WTC11 (cell line): Measurements from ENCODE around the gene NCOA3. TPM values are rescaled to one million over a fixed set of nuclear protein-coding genes. Genes with fewer than 3 reads are reported as not detected.

Experiments used
- ATAC-seq: fragments of 200-7000 bp; cut with Tn5 transposase; 2 replicates; pipeline ENCODE4 v1.10.0; 2021; ENCODE audit warnings: mild to moderate bottlenecking, moderate library complexity
- CTCF ChIA-PET: fragments of 300-600 bp; sonication (Branson Sonifier 250); formaldehyde crosslinking; loops from one replicate; lab custom pipeline; 2021; ENCODE audit warnings: antibody characterized with exemption; lab: Charles Lee
- POLR2A ChIA-PET: fragments of 350-600 bp; sonication (Branson Sonifier 250); formaldehyde crosslinking; loops from one replicate; lab custom pipeline; 2021; ENCODE audit warnings: antibody characterized with exemption; lab: Charles Lee
- DNase-seq: peaks from one replicate; pipeline ENCODE4 v3.0.0; 2021; ENCODE audit warnings: low spot score
- H3K27ac Mint-ChIP-seq: 2 replicates; pipeline ENCODE4 v1.8.0; 2021; ENCODE audit warnings: mixed read lengths
- H3K27me3 Mint-ChIP-seq: 2 replicates; pipeline ENCODE4 v1.8.0; 2021; ENCODE audit warnings: low read depth, mild to moderate bottlenecking, moderate library complexity, mixed read lengths
- H3K36me3 Mint-ChIP-seq: 2 replicates; pipeline ENCODE4 v1.8.0; 2021; ENCODE audit warnings: mixed read lengths
- H3K4me1 Mint-ChIP-seq: 2 replicates; pipeline ENCODE4 v1.8.0; 2022; ENCODE audit warnings: mixed read lengths
- H3K4me3 Mint-ChIP-seq: 2 replicates; pipeline ENCODE4 v1.8.0; 2021; ENCODE audit warnings: mild to moderate bottlenecking, moderate library complexity, mixed read lengths
- H3K9me3 Mint-ChIP-seq: 2 replicates; pipeline ENCODE4 v1.8.0; 2021; ENCODE audit warnings: mixed read lengths
- ARID4B ChIP-seq: sonication (generic); formaldehyde crosslinking; IDR thresholded peaks from 2 replicates; pipeline ENCODE4 v1.8.0; 2023; ENCODE audit warnings: missing genetic modification reagents, mild to moderate bottlenecking, borderline replicate concordance
- ATF2 ChIP-seq: sonication (generic); formaldehyde crosslinking; IDR thresholded peaks from 2 replicates; pipeline ENCODE4 v1.8.1; 2022; ENCODE audit warnings: low read depth, missing genetic modification reagents, borderline replicate concordance
- CBFB ChIP-seq: sonication (generic); formaldehyde crosslinking; IDR thresholded peaks from 2 replicates; pipeline ENCODE4 v1.8.1; 2022; ENCODE audit warnings: mild to moderate bottlenecking, low read depth, missing genetic modification reagents
- EMX1 ChIP-seq: fragments of 250-450 bp; sonication (Bioruptor Pico); IDR thresholded peaks from 2 replicates; pipeline ENCODE4 v1.8.0; 2021; ENCODE audit warnings: mild to moderate bottlenecking
- ERG ChIP-seq: fragments of 250-450 bp; sonication (Bioruptor Pico); IDR thresholded peaks from 2 replicates; pipeline ENCODE4 v1.8.0; 2021; ENCODE audit warnings: mild to moderate bottlenecking
- ESRRA ChIP-seq: sonication (generic); formaldehyde crosslinking; IDR thresholded peaks from 2 replicates; pipeline ENCODE4 v1.8.1; 2022; ENCODE audit warnings: mild to moderate bottlenecking, missing genetic modification reagents, borderline replicate concordance
- ETV6 ChIP-seq: sonication (generic); formaldehyde crosslinking; IDR thresholded peaks from 2 replicates; pipeline ENCODE4 v1.8.1; 2022; ENCODE audit warnings: mild to moderate bottlenecking, missing genetic modification reagents
- KAT7 ChIP-seq: sonication (generic); formaldehyde crosslinking; IDR thresholded peaks from 2 replicates; pipeline ENCODE4 v1.8.1; 2023; ENCODE audit warnings: missing genetic modification reagents, mild to moderate bottlenecking, borderline replicate concordance
- NFATC4 ChIP-seq: fragments of 250-450 bp; sonication (Bioruptor Pico); IDR thresholded peaks from 2 replicates; pipeline ENCODE4 v1.9.0; 2021; ENCODE audit warnings: mild to moderate bottlenecking
- OVOL2 ChIP-seq: fragments of 250-450 bp; sonication (Bioruptor Pico); IDR thresholded peaks from 2 replicates; pipeline ENCODE4 v1.9.0; 2021; ENCODE audit warnings: mild to moderate bottlenecking, borderline replicate concordance
- PRDM15 ChIP-seq: sonication (generic); formaldehyde crosslinking; IDR thresholded peaks from 2 replicates; pipeline ENCODE4 v1.8.0; 2022; ENCODE audit warnings: missing genetic modification reagents
- STAT6 ChIP-seq: sonication (generic); formaldehyde crosslinking; conservative IDR thresholded peaks from 2 replicates; pipeline ENCODE4 v1.8.1; 2023; ENCODE audit warnings: mild to moderate bottlenecking, low read depth, missing genetic modification reagents, moderate library complexity
- TCF7 ChIP-seq: sonication (generic); formaldehyde crosslinking; IDR thresholded peaks from 2 replicates; pipeline ENCODE4 v1.8.0; 2022; ENCODE audit warnings: mild to moderate bottlenecking, low read depth, missing genetic modification reagents, moderate library complexity
- ZBTB21 ChIP-seq: sonication (generic); formaldehyde crosslinking; IDR thresholded peaks from 2 replicates; pipeline ENCODE4 v1.8.1; 2023; ENCODE audit warnings: mild to moderate bottlenecking, missing genetic modification reagents, borderline replicate concordance
- ZBTB43 ChIP-seq: sonication (generic); formaldehyde crosslinking; IDR thresholded peaks from 2 replicates; pipeline ENCODE4 v1.8.1; 2023; ENCODE audit warnings: mild to moderate bottlenecking, missing genetic modification reagents
- ZNF138 ChIP-seq: sonication (generic); formaldehyde crosslinking; conservative IDR thresholded peaks from 2 replicates; pipeline ENCODE4 v1.8.1; 2022; ENCODE audit warnings: mild to moderate bottlenecking, moderate library complexity, missing genetic modification reagents
- ZNF219 ChIP-seq: sonication (generic); formaldehyde crosslinking; IDR thresholded peaks from 2 replicates; pipeline ENCODE4 v1.8.0; 2023; ENCODE audit warnings: missing genetic modification reagents, mild to moderate bottlenecking, borderline replicate concordance
- ZNF416 ChIP-seq: fragments of 250-450 bp; sonication (Bioruptor Pico); IDR thresholded peaks from 2 replicates; pipeline ENCODE4 v1.9.0; 2021; ENCODE audit warnings: mild to moderate bottlenecking, inconsistent platforms
- total RNA-seq: library from RNA; stranded (reverse); gene quantifications from 3 replicates; pipeline ENCODE4 v1.2.3, GENCODE V29; 2021

The NCOA3 gene
- total RNA-seq, 1 experiment from 2014 or later: 25.2 TPM

- TF ChIP-seq ZBTB43 (CRISPR knock-in tag): no peak
- no peak for TF ChIP-seq PRDM15 (CRISPR knock-in tag)
- TF ChIP-seq NFATC4: no peak
- TF ChIP-seq ESRRA (CRISPR knock-in tag): no peak
- TF ChIP-seq STAT6 (CRISPR knock-in tag): no peak
Measured at GRCh38 chr20:47674686-47675085, 173.0 kb downstream of the NCOA3 start (continued).

GRCh38 chr20:47675190-47676142, 173.8 kb downstream of the NCOA3 start:
- POLR2A ChIA-PET: no interaction called here
- TF ChIP-seq ZNF219: no peak
- no peak for TF ChIP-seq OVOL2 (CRISPR knock-in tag)
- TF ChIP-seq ZBTB21: no peak
- no peak for TF ChIP-seq ZNF416 (CRISPR knock-in tag)
- TF ChIP-seq ERG: no peak
- TF ChIP-seq ZNF138 (CRISPR knock-in tag): no peak
- TF ChIP-seq KAT7 (CRISPR knock-in tag): no peak
- TF ChIP-seq TCF7 (CRISPR knock-in tag): no peak
- no peak for TF ChIP-seq CBFB (CRISPR knock-in tag)
- TF ChIP-seq ATF2 (CRISPR knock-in tag): no peak
- no peak for TF ChIP-seq ARID4B (CRISPR knock-in tag)
- TF ChIP-seq EMX1: no peak
- TF ChIP-seq ESRRA (CRISPR knock-in tag): no peak
- TF ChIP-seq ETV6 (CRISPR knock-in tag): no peak

More at GRCh38 chr20:47675190-47676142, 173.8 kb downstream of the NCOA3 start:
- H3K36me3 Mint-ChIP-seq: no peaks in the 10 kb centered on the region
- H3K4me3 Mint-ChIP-seq: no peak overlapping the region
- H3K9me3 Mint-ChIP-seq: peaks cover 5% of the 10 kb centered on the region; the same call in 1 of the 2 replicates
- H3K27ac Mint-ChIP-seq: peak overlapping the region; percentile 70; the same call in 1 of the 2 replicates
- H3K27me3 Mint-ChIP-seq: no peaks in the 10 kb centered on the region
- CTCF ChIA-PET: interaction anchor here (0.5 to 4.7 kb wide), 13 partner anchors 12 to 945 kb away, joined by 3 to 53 read pairs (median 3); no protein-coding TSS in a partner anchor
- peaks cover 17% of the 10 kb centered on the region for H3K4me1 Mint-ChIP-seq
- DNase-seq (peak; percentile 52), ATAC-seq (peak; percentile 34)
